ENCODE results near the gene ZNF518A. TPM values are rescaled to one million over a fixed set of nuclear protein-coding genes. Genes with fewer than 3 reads are reported as not detected.
A peak's percentile ranks its signal among the peaks of the same experiment; 100 is the strongest.

ZNF518A gene
- total and polyA plus RNA-seq, 2 donors (not counting 1 experiment from before 2014, with no cell fraction given), result 7.9 to 34.8 TPM

DNA sequence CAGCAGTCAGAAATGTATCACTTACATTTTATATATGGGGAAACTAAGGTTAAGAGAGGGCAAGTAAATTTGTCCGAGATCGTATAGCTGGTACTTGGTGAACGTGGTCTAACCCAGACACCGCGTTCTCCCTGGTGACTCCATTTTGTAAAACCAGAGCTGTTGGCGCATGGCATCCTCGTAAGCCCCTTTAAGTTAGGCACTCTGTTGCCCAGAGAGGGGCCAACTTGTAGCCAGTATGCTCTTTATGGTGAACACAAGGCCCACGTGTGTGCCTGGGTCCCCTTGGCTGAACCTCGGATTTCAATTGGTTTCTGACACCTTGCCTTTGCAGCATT is 39.7 kb upstream of the ZNF518A start:
- H3K36me3 ChIP-seq (replicated peaks in 1 of 2; ENCODE audit: control extremely low read depth in 1 of 2, control insufficient read depth in 1 of 2, extremely low read depth in 1 of 2, insufficient read depth in 2 of 2, low read length in 1 of 2), result no peaks in the 10 kb centered on the region
- ATAC-seq (ENCODE audit: low read depth) (no peak), DNase-seq (no peak)
- 91% methylated on average over 9 of the region's 9 CpGs for WGBS (ENCODE audit: insufficient coverage)
- H3K27ac ChIP-seq (ENCODE audit: low read length in 2 of 2), result peak overlapping the region; percentile 89 to 96
- peak overlapping the region; percentile 88 for H3K9ac ChIP-seq (ENCODE audit: low read length)
- H3K4me3 ChIP-seq (ENCODE audit: control extremely low read depth in 1 of 5, extremely low read depth in 1 of 5, insufficient read depth in 1 of 5, low read depth in 2 of 5, low read length in 4 of 5), result peak overlapping the region; percentile 67 to 97 (median 96)
- H3K4me1 Mint-ChIP-seq, result peaks cover 10% of the 10 kb centered on the region
- H3K27me3 ChIP-seq (replicated peaks in 1 of 4; ENCODE audit: control extremely low read depth in 1 of 4, control insufficient read depth in 3 of 4, insufficient read depth in 4 of 4, low read length in 3 of 4), result peaks cover 0 to 37% (median 22%) of the 10 kb centered on the region in 4 experiments
- H3K4me1 ChIP-seq (ENCODE audit: control insufficient read depth in 2 of 2, insufficient read depth in 2 of 2, low read length in 2 of 2), result peaks cover 6 to 9% of the 10 kb centered on the region in 2 donors
- H2AFZ ChIP-seq (ENCODE audit: insufficient read depth, low read depth, low read length, poor library complexity, severe bottlenecking), result peak overlapping the region; percentile 90
- H3K9me3 ChIP-seq (ENCODE audit: control extremely low read depth in 1 of 3, control insufficient read depth in 2 of 3, insufficient read depth in 1 of 3, low read length in 2 of 3), result peaks cover 5 to 8% (median 7%) of the 10 kb centered on the region in 3 donors
- ChIA-PET POLR2A (interaction anchor here (1.3 to 3.2 kb wide), 2 partner anchors 40 to 197 kb away, joined by 4 to 93 read pairs; partner anchors contain the start of gene ZNF518A), CTCF (interaction anchor here (0.6 to 2.5 kb wide), 4 partner anchors 40 to 74 kb away, joined by 3 to 31 read pairs (median 4); partner anchors contain the start of genes CCNJ and ZNF518A)
- no peaks in the 10 kb centered on the region for H3K79me2 ChIP-seq (ENCODE audit: control insufficient read depth, insufficient read depth, low read length)
- intact Hi-C loops (cut with micrococcal nuclease), result loop anchor here (1.0 kb wide), 3 partner anchors 40 to 183 kb away; partner anchors contain the start of genes CC2D2B, CCNJ and ZNF518A
- no peak for TF ChIP-seq EZH2 (IDR thresholded peaks at IDR 0.05; ENCODE audit: borderline replicate concordance, insufficient read depth, low read depth, low read length, poor library complexity, severe bottlenecking)
- TF ChIP-seq, protein P1, sequence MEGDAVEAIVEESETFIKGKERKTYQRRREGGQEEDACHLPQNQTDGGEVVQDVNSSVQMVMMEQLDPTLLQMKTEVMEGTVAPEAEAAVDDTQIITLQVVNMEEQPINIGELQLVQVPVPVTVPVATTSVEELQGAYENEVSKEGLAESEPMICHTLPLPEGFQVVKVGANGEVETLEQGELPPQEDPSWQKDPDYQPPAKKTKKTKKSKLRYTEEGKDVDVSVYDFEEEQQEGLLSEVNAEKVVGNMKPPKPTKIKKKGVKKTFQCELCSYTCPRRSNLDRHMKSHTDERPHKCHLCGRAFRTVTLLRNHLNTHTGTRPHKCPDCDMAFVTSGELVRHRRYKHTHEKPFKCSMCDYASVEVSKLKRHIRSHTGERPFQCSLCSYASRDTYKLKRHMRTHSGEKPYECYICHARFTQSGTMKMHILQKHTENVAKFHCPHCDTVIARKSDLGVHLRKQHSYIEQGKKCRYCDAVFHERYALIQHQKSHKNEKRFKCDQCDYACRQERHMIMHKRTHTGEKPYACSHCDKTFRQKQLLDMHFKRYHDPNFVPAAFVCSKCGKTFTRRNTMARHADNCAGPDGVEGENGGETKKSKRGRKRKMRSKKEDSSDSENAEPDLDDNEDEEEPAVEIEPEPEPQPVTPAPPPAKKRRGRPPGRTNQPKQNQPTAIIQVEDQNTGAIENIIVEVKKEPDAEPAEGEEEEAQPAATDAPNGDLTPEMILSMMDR (IDR thresholded peaks at IDR 0.05), result no peak
- H3K4me3 Mint-ChIP-seq, result peak overlapping the region; percentile 98
- H3K27ac Mint-ChIP-seq, result peak overlapping the region; percentile 99
- peak overlapping the region; percentile 81 for H3K4me2 ChIP-seq (replicated peaks; ENCODE audit: low read depth, low read length, poor library complexity, severe bottlenecking)
- H3K27me3 Mint-ChIP-seq, result peaks cover 38% of the 10 kb centered on the region
- peaks cover 2% of the 10 kb centered on the region for H3K9me3 Mint-ChIP-seq (ENCODE audit: insufficient read depth)
- H4K20me1 ChIP-seq (ENCODE audit: control insufficient read depth, insufficient read depth, low read length, poor library complexity, severe bottlenecking), result no peaks in the 10 kb centered on the region

DNA sequence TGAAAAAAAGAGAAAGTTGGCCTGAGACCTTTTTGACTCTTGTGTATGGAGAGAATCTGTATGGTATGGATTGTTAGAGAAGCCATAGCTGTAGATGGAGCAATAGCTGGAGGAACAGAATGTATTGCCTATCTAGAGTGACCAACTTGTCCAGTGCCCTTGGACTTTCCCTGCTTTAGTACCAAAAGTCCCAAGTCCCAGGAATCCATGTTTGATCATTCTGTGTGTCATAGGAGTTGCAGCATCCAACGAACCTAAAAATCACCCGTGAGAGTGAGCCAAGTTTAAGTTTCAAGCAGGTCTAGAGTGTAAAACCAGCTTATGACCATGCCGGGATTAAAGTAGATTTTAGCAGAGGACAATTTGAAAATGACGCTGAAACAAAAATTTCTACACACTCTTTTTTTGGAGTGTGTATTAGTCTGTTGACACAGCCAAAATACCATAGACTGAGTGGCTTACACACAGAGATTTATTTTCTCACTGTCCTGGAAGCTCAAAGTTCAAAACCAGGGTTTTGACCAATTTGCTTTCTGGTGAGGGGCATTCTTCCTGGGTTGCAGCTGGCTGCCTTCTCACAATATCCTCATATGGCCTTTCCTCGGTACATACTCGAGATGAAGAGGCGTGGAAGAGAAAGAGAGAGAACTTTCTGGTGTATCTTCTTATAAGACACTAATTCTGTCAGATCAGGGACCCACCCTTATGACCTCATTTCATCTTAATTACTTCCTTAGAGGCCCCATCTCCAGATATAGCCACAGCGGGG is 36.9 kb upstream of the ZNF518A start:
- Histone ChIP-seq H3K4me3 (ENCODE audit: control extremely low read depth in 1 of 5, extremely low read depth in 1 of 5, insufficient read depth in 1 of 5, low read depth in 2 of 5, low read length in 4 of 5) (no peak overlapping the region), H3K9me3 (ENCODE audit: control extremely low read depth in 1 of 3, control insufficient read depth in 2 of 3, insufficient read depth in 1 of 3, low read length in 2 of 3) (peaks cover 5 to 8% (median 7%) of the 10 kb centered on the region in 3 donors), H2AFZ (ENCODE audit: insufficient read depth, low read depth, low read length, poor library complexity, severe bottlenecking) (no peak overlapping the region), H3K4me2 (replicated peaks; ENCODE audit: low read depth, low read length, poor library complexity, severe bottlenecking) (no peak overlapping the region), H3K27me3 (replicated peaks in 1 of 4; ENCODE audit: control extremely low read depth in 1 of 4, control insufficient read depth in 3 of 4, insufficient read depth in 4 of 4, low read length in 3 of 4) (peaks cover 0 to 51% (median 30%) of the 10 kb centered on the region in 4 experiments), H3K9ac (ENCODE audit: low read length) (no peak overlapping the region), H3K79me2 (ENCODE audit: control insufficient read depth, insufficient read depth, low read length) (no peaks in the 10 kb centered on the region), H3K27ac (ENCODE audit: low read length in 2 of 2) (no peak overlapping the region), H3K4me1 (ENCODE audit: control insufficient read depth in 2 of 2, insufficient read depth in 2 of 2, low read length in 2 of 2) (peaks cover 6 to 9% of the 10 kb centered on the region in 2 donors), H3K36me3 (replicated peaks in 1 of 2; ENCODE audit: control extremely low read depth in 1 of 2, control insufficient read depth in 1 of 2, extremely low read depth in 1 of 2, insufficient read depth in 2 of 2, low read length in 1 of 2) (no peaks in the 10 kb centered on the region), H4K20me1 (ENCODE audit: control insufficient read depth, insufficient read depth, low read length, poor library complexity, severe bottlenecking) (no peaks in the 10 kb centered on the region)
- intact Hi-C loops (cut with micrococcal nuclease), result no loop called here
- CTCF ChIA-PET, result interaction anchor here (1.6 kb wide), 1 partner anchor 37 kb away, joined by 6 read pairs; the partner anchor contains the start of gene ZNF518A
- Mint-ChIP-seq H3K27me3 (peaks cover 59% of the 10 kb centered on the region), H3K9me3 (ENCODE audit: insufficient read depth) (peaks cover 2% of the 10 kb centered on the region), H3K4me1 (peaks cover 13% of the 10 kb centered on the region), H3K27ac (no peak overlapping the region), H3K4me3 (no peak overlapping the region)
- DNase-seq (no peak), ATAC-seq (ENCODE audit: low read depth) (no peak)
- WGBS (ENCODE audit: insufficient coverage), result 100% methylated on average over 3 of the region's 8 CpGs
- POLR2A ChIA-PET, result no interaction called here
- no peak for TF ChIP-seq EZH2 (IDR thresholded peaks at IDR 0.05; ENCODE audit: borderline replicate concordance, insufficient read depth, low read depth, low read length, poor library complexity, severe bottlenecking)
- TF ChIP-seq, protein P1 (IDR thresholded peaks at IDR 0.05), result no peak
